OCI-LY3 (cell line): ENCODE measurements around the gene HIP1R.

ENCODE experiments used
- H2AFZ ChIP-seq: fragments of 200-600, 300-600 bp; shearing (Covaris generic); 2 replicates; pipeline ENCODE4 v1.6.0; 2014; ENCODE audit warnings: antibody characterized with exemption, low read depth, low read length
- H3K27ac ChIP-seq: fragments of 200-600, 300-600 bp; sonication (generic); 2 replicates; pipeline ENCODE4 v1.5.1; 2014; ENCODE audit warnings: mild to moderate bottlenecking, low read length, moderate library complexity, mixed read lengths
- H3K27me3 ChIP-seq: fragments of 200-600, 300-600 bp; sonication (generic); 2 replicates; pipeline ENCODE4 v1.6.1; 2014; ENCODE audit warnings: low read depth, low read length, mixed read lengths
- H3K36me3 ChIP-seq: fragments of 200-600, 300-600 bp; sonication (generic); replicated peaks from 2 replicates; pipeline ENCODE3; 2014; ENCODE audit warnings: low read depth, low read length, mixed read lengths
- H3K4me1 ChIP-seq: fragments of 300-600, 200-600 bp; sonication (generic); 2 replicates; pipeline ENCODE4 v1.6.1; 2014; ENCODE audit warnings: low read length, mixed read lengths
- H3K4me2 ChIP-seq: fragments of 200-600, 300-600 bp; sonication (generic); 2 replicates; pipeline ENCODE4 v1.6.1; 2014; ENCODE audit warnings: low read length, mixed read lengths
- H3K4me3 ChIP-seq: fragments of 300-600, 200-600 bp; sonication (generic); 2 replicates; pipeline ENCODE4 v1.5.1; 2014; ENCODE audit warnings: antibody characterized with exemption, mild to moderate bottlenecking, low read length, moderate library complexity
- H3K79me2 ChIP-seq: fragments of 300-600, 200-600 bp; shearing (Covaris generic); 2 replicates; pipeline ENCODE4 v1.6.1; 2014; ENCODE audit warnings: mild to moderate bottlenecking, low read length, mixed read lengths
- H3K9ac ChIP-seq: fragments of 300-600, 200-600 bp; shearing (Covaris generic); 2 replicates; pipeline ENCODE4 v1.6.0; 2014; ENCODE audit warnings: mild to moderate bottlenecking, low read length, moderate library complexity
- H3K9me3 ChIP-seq: fragments of 200-600, 300-600 bp; shearing (Covaris generic); 2 replicates; pipeline ENCODE4 v1.6.1; 2014; ENCODE audit warnings: low read length, mixed read lengths; ENCODE audit not compliant: insufficient read depth
- H4K20me1 ChIP-seq: fragments of 200-600, 300-600 bp; sonication (generic); 2 replicates; pipeline ENCODE4 v1.6.1; 2016; ENCODE audit warnings: low read length, mixed read lengths; ENCODE audit not compliant: insufficient read depth
- CTCF ChIP-seq: fragments of 200-600, 300-600 bp; sonication (generic); IDR thresholded peaks from 2 replicates; pipeline ENCODE4 v1.5.1; 2014; ENCODE audit warnings: antibody characterized with exemption, low read length, low read depth
- EZH2phosphoT487 ChIP-seq: fragments of 200-600 bp; shearing (Covaris generic); IDR thresholded peaks from 2 replicates; pipeline ENCODE4 v1.6.1; 2018; ENCODE audit warnings: antibody characterized with exemption, mixed run types, low read depth

HIP1R gene

GRCh38 chr12:122882908-122883558, 47.8 kb downstream of the HIP1R start:
- Histone ChIP-seq H3K4me2 (no peak overlapping the region), H3K79me2 (no peaks in the 10 kb centered on the region), H3K27ac (no peak overlapping the region), H3K36me3 (no peaks in the 10 kb centered on the region), H3K4me1 (peaks cover 15% of the 10 kb centered on the region), H3K9me3 (no peaks in the 10 kb centered on the region), H3K9ac (no peak overlapping the region), H3K27me3 (peaks cover 89% of the 10 kb centered on the region), H3K4me3 (no peak overlapping the region), H2AFZ (no peak overlapping the region), H4K20me1 (peaks cover 28% of the 10 kb centered on the region)
- TF ChIP-seq CTCF (no peak), EZH2phosphoT487 (no peak)

DNA sequence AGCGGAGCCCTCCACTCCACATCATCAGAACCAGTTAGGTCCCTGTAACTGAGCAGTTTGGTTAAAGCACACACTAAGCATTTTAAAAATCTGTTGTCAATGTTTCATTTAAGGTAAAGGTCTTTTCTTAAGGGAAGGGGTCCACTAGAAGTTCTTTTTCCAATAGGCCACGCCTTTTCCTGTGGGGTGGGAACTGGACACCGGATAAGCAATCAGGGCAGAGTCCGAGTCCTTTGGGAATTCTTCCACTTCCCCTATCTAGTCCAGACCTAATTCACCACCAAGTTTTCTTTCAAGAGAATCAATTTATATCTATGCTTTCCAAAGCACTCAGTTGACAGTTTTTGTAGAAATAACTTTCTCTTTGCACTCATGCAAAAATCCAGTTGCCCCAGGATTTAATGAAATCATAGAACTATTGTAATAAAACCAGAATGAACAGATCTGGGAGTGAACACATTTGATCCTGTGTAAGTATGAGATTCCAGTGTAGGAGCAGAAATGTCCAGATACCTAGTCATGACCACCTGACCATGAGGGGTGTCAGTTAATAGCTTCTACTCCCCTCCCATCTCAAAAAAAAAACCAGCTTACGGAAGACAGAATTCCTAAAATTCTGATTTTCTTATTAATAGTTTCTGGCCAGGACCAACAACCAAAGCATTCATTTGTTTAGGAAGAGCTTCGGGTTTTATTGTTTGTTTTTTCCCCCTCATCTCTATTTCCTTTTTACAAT, 49.0 kb downstream of the HIP1R start:
- no peak for TF ChIP-seq EZH2phosphoT487
- TF ChIP-seq CTCF, result no peak
- H3K9me3 ChIP-seq, result no peaks in the 10 kb centered on the region
- no peak overlapping the region for H3K27ac ChIP-seq
- no peak overlapping the region for H3K4me2 ChIP-seq
- H2AFZ ChIP-seq, result no peak overlapping the region
- H3K4me3 ChIP-seq, result no peak overlapping the region
- H4K20me1 ChIP-seq, result peaks cover 26% of the 10 kb centered on the region
- no peaks in the 10 kb centered on the region for H3K36me3 ChIP-seq
- H3K4me1 ChIP-seq, result peaks cover 28% of the 10 kb centered on the region
- H3K79me2 ChIP-seq, result no peaks in the 10 kb centered on the region
- H3K9ac ChIP-seq, result no peak overlapping the region
- H3K27me3 ChIP-seq, result peaks cover 93% of the 10 kb centered on the region

GRCh38 chr12:122884860-122885259, 49.6 kb downstream of the HIP1R start:
- Histone ChIP-seq H3K27me3 (peaks cover 92% of the 10 kb centered on the region), H3K4me1 (peaks cover 28% of the 10 kb centered on the region), H3K36me3 (no peaks in the 10 kb centered on the region), H3K79me2 (no peaks in the 10 kb centered on the region), H2AFZ (no peak overlapping the region), H3K4me2 (no peak overlapping the region), H3K9ac (no peak overlapping the region), H4K20me1 (peaks cover 21% of the 10 kb centered on the region), H3K4me3 (no peak overlapping the region), H3K27ac (no peak overlapping the region), H3K9me3 (no peaks in the 10 kb centered on the region)
- no peak for TF ChIP-seq CTCF
- TF ChIP-seq EZH2phosphoT487, result no peak

GRCh38 chr12:122886161-122886560, 50.9 kb downstream of the HIP1R start:
- no peak overlapping the region for H3K4me2 ChIP-seq
- no peak overlapping the region for H3K27ac ChIP-seq
- peaks cover 28% of the 10 kb centered on the region for H3K4me1 ChIP-seq
- H3K79me2 ChIP-seq, result no peaks in the 10 kb centered on the region
- no peak overlapping the region for H3K4me3 ChIP-seq
- no peak overlapping the region for H3K9ac ChIP-seq
- no peak overlapping the region for H2AFZ ChIP-seq
- H3K9me3 ChIP-seq, result no peaks in the 10 kb centered on the region
- peaks cover 21% of the 10 kb centered on the region for H4K20me1 ChIP-seq
- H3K27me3 ChIP-seq, result peaks cover 92% of the 10 kb centered on the region
- no peaks in the 10 kb centered on the region for H3K36me3 ChIP-seq
- no peak for TF ChIP-seq EZH2phosphoT487
- TF ChIP-seq CTCF, result no peak
